Muscle of arm (tissue), 14 donors: ENCODE results near the gene LAX1. TPM values are rescaled to one million over a fixed set of nuclear protein-coding genes. Genes with fewer than 3 reads are reported as not detected.
"Not testable (repeated sequence)": the region's sequence is repeated elsewhere in the genome, so short reads cannot be mapped to it uniquely, and the experiment has no call there.

Experiments
- DNase-seq: peaks from one replicate; pipeline ENCODE4 v3.0.0-alpha.2; 2013
- long read RNA-seq, 11 donors: transcript quantifications; one replicate each; lab custom pipeline, GENCODE V29; 2026
- polyA plus RNA-seq, 12 donors: library from polyadenylated mRNA; unstranded; fragments of 120-200 nt; gene quantifications; one replicate each; pipeline ENCODE4 v1.2.1, GENCODE V29; 2013; ENCODE audit not compliant: insufficient read length in 12 of 12

The LAX1 gene, protein sequence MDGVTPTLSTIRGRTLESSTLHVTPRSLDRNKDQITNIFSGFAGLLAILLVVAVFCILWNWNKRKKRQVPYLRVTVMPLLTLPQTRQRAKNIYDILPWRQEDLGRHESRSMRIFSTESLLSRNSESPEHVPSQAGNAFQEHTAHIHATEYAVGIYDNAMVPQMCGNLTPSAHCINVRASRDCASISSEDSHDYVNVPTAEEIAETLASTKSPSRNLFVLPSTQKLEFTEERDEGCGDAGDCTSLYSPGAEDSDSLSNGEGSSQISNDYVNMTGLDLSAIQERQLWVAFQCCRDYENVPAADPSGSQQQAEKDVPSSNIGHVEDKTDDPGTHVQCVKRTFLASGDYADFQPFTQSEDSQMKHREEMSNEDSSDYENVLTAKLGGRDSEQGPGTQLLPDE
- polyA plus RNA-seq = under 1 TPM in 9 of 12 donors, not detected in 3; 0.07 to 0.79 (median 0.24) TPM
- long read RNA-seq, donor 1 = 0 reads
- long read RNA-seq, donor 2 = 0 reads
- long read RNA-seq, donor 3 = 0 reads
- long read RNA-seq, donor 4 = 0 reads
- long read RNA-seq, donor 5, partial matches to known transcripts = 0 of 1 reads
- long read RNA-seq, donor 5, other reads (novel, unspliced or antisense) = 0 of 1 reads
- long read RNA-seq, donor 6 = 0 reads
- long read RNA-seq, donor 7 = 0 reads
- long read RNA-seq, donor 8 = 0 reads
- long read RNA-seq, donor 9 = 0 reads
- long read RNA-seq, donor 10 = 0 reads
- long read RNA-seq, donor 11 = 0 reads

DNA sequence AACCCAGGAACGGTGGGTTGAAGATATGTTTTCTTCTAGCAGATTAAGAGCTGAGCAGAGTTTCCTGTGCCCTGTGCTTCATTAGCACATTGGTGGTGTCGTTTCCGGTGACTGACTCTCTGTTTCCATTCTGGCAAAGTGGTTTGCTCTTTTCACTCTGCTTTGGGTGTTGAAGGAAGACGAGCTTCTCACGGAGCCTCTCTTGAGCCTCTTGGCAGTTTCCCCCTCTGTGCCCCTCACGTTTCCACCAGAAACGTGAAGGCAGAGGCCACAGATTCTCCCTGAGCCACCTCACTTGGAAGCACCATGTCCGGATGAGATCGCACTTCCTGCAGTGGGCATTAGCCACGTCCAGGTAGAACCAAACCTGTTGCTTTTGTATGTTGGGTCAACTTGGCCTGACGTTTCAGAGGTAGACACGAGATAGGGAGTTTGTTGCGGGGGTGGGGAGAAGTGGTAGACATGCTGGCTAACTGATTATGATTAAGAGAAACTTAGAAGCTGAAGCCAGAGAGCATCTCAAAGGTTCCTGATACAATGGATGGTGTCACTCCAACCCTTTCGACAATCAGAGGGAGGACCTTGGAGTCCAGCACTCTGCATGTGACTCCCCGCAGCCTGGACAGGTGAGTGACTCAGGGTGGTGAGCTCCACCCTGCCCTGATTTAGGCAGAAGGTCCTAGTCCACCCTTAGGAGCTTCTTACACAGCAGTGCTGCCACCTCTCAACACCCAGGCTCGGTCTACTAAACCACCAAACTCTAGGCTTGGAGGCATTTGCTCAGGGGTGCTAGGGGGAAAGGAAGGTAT lies at the start of gene LAX1:
Gene LAX1 (plus strand): TSS at position 155 of the 809 bp plus-strand sequence. CDS start 383 bp downstream, at position 538.
- DNase-seq = no peak

DNA sequence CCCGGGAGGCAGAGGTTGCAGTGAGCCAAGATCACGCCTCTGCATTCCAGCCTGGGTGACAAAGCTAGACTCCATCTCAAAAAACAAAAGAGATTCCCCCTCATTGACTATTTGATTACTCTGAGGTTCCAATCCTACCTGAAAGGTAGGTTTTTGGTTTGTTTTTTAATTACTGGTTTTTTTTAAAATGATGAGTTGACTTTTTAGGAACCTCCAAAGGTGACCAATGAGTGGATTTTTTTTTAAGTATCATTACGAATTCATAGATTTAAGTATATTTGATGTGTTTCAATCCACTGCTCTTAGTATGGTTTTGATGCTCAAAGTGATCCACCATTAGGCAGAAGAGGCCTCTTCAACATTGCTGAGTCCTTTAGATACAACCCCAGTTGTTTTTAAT lies 47.9 kb upstream of the LAX1 start:
- DNase-seq = no peak

DNA sequence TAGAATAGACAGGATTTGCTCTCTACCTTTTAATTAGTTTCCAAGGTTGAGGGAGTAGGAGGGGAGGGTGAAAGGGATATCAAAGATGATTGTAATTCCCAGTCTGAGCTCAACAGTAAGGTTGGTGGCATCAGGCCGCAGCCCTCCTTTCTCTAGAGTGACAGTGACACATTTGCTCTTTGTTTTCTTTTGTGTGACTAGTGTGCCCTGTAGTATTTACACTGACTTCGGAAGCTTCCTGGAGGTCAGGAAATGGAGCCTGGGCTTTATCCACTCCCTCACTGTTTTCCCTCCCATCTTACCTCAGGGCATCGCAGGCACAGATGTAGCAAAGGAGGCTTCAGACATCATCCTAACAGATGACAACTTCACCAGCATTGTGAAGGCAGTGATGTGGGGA lies 44.7 kb upstream of the LAX1 start:
- DNase-seq = no peak

DNA sequence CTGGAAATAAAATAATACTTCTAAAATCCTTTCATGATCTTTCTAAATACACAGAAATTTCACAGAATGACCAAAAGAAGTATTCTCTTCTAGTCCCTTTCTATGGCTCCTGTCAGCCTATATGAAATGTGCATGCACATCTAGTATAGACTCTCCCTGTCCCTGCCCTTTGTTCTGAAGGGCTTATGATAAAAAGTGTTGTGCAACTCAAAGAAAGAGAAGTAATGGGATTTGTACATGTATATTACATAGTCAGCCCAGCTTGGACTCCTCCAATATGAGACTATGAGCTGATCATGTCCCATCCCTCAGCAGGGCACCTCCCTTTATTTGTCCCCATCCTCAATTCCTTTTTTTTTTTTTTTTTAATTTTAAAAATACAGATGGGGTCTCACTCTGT lies 42.1 kb upstream of the LAX1 start:
- DNase-seq = no peak

DNA sequence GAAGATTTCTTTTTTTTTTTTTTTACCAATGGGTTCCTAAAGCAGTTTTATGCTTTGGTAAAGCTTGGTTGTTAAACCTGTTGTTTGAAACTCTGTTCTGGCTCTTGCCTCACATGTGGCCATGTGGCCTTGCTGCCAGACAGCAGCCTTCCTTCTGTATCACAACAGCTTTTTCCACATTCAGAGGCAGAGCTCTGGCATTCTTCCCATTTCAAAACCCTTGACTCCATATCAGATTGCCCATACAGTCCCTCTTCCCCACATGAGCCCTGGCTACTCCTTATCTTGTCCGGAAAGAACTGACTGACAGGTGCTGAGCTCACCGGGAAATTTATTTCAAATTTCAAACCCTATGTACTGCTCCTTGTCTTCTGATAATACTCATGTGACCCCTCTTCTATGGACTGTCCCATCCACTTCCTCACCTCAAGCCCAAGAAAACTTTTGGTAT lies 38.5 kb upstream of the LAX1 start:
- no peak for DNase-seq

DNA sequence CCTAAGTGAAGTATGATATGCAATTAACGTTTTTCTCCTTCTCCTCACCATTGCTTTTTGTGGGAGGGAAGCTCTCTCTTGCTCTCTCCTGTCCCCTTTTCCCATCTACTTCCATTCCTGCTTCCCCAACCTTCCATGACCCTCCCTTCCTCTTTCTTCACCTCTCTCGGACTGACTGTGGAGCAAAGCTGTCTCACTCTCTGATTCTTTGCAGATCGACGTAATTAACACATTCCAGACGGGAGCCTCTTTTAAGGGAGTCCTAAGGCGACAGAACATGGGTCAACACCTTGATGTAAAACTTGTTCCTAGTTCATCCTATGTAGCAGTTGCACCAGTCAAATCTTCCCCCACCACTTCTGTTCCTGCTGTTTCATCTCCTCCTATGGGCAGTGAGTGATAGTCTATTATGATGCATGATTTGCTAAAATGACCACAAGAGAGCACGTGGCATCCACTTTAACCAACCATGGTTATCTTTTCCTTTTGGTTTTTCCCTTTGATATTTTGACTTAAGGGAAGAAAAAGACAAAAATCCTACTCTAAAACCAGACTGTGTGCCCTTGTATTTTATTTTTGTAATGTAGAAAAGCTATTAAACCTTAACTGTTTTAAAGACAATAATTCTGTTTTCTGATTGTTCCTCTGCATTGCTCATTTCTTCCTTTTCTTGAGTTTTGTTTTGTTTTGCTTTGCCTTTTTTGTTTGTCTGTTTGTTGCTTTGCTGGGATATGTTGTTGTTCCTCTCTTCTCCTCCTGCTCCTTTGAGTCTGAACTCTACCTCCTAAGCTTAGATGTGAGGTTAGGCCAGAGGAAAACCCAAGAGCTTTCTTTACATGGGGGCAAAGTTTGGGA lies 31.7 kb upstream of the LAX1 start:
- no peak for DNase-seq

DNA sequence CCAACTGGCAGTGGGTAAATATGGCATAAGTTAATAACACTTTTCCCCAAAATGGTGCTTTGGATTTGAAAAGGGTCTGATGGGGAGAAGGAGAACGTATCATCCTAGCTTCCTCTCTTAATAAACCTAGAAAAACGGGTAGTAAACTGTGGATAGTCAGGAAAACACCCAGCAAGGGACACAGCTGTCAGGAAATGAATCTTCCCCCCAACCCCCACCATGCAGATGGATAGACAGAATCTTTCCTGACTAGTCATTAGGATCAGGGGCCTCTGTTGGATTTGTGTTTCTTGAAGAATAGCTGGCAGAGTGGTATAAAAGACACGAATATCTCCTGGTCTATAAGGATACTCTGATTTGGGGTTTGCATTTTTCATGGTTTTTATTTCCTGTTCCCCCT lies 22.5 kb upstream of the LAX1 start:
- DNase-seq = no peak

DNA sequence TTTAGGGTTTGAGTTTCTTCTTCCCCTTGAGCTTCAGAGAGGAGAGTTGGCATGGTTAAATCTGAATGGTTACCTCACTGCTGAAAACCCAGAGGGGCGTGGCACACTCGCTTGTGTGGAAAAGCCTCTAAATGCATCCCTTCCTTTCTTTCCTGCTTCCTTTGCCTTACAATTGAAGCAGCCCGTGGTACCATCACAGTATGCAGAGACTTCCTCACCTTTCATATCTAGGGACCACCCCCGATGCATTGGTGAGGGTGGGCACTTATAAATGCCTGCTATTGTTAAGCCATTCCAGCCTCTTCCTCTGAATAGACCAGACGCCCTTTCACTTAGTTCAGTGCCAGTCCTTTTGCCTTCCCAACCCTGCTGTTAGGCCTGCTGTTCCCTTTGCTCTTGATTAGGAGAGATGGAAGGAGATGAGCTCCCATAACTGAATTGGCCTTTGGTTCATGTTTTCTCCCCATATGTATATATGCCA lies 21.9 kb upstream of the LAX1 start:
- DNase-seq = no peak

DNA sequence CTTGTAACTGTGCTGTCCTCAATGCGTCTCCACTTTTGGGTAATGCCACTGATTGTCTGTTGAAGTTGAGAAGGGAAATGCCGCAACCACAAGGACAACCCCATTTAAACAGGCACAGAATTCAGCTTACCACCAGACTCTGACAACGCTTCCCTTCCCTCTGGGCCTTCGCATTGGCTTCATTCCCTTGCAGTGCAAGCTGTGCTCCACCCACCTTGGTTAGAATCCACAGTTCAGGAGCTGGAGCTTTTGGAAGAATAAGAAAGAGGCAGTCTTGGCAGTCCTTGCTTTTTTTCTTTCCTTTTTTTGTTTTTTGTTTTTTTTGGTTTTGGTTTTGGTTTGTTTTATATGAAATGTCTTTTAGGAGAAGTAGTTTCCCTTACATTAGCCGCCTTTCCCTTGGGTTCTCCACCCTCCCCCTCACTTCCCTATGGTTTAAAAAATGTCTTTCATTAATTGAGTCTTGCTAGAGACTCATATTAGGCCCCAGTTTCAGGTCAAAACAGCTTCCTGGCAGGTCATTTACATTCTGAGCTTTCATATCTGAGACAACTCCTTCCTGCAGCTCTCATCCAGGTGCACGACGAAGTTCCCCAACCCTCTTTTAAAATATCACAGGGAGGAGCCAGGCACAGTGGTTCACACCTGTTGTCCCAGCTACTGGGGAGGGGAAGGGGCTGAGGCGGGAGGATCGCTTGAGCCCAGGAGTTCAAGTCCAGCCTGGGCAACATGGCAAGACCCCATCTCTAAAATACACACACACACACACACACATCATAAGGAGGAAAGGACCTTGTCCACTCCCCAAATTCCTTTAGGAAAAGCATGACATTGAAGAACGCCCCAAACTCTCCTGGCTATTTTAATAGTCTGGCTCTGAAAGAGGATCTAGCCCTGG lies 20.7 kb upstream of the LAX1 start:
- DNase-seq = peak; percentile 91

DNA sequence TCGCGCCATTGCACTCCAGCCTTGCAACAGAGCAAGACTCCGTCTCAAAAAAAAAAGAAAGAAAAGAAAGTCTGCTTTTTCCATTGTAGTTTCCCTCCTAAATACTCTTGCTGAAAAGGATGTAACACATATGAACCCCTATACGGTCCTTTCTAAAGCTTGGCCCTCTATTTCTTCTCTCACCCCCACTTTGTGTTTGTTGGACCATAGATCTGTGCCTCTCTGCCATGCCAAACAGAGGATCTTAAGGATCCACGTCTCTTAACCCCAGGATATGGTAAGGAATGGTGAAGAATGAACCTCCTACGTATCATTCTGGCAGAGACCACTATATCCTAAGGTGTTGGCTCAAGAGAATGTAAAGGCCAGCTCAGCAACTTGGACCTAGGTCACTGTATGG lies 18.7 kb upstream of the LAX1 start:
- DNase-seq = no peak

DNA sequence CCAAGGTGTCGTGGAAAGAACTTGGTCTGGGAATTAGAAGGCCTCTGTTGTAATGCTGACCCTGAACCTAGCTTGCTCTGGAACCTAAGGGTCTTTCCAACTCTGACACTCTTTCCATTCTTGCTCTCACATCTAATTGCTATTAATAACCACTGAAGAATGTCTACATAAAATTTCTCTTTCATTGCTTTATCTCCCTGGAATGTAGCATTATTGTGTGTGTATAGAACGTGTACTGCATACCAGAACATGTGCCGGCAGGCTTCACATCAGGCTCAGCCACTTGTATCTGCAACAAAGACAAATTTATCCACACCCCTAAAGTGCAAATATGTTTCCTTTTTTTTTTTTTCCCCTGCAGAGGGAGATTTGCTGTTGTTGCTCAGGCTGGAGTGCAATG lies 13.9 kb upstream of the LAX1 start:
- DNase-seq = no peak

DNA sequence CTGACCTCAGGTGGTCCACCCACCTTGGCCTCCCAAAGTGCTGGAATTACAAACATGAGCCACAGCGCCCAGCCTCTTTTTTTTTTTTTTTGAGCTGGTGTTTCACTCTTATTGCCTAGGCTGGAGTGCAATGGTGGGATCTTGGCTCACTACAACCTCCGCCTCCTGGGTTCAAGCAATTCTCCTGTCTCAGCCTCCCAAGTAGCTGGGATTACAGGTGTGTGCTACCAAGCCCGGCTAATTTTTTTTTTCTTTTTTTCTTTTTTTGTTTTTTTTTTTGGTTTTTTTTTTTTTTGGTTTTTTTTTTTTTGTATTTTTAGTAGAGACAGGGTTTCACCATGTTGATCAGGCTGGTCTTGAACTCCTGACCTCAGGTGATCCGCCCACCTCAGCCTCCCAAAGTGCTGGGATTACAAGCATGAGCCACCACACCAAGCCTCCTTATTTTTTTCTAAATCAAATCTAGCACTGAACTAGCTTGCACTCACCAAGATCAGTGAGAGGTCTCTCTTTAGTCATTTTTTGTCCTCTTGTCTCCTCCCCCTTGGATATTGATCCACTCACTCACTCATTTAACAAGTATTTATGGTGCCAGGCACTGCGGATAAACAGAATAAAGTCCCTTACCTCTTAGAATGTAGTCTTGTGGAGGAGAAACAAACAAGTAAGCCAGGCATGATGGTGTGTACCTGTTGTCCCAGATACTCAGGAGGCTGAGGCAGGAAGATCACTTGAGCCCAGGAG lies 13.2 kb upstream of the LAX1 start:
- not testable (repeated sequence) for DNase-seq

DNA sequence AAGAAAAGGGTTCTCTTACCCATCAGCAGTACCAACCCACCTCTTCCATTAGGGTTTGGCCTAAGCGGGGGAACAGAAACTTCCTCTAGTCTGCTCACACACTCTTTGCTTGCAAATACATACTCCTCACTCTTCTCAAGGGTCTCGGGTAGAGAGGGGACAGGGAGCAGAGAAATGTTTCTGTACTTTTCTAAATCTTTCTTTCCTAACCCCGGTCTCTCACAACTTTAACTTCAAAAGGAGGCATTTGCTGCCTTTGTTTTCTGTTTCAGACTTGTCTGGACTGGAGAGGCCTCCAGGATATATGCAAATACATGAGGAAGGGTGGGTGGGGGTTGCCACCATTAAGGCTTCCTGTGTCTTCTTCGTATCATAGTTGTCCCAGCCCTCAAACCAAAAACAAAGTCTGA lies 10.5 kb upstream of the LAX1 start:
- DNase-seq = no peak

DNA sequence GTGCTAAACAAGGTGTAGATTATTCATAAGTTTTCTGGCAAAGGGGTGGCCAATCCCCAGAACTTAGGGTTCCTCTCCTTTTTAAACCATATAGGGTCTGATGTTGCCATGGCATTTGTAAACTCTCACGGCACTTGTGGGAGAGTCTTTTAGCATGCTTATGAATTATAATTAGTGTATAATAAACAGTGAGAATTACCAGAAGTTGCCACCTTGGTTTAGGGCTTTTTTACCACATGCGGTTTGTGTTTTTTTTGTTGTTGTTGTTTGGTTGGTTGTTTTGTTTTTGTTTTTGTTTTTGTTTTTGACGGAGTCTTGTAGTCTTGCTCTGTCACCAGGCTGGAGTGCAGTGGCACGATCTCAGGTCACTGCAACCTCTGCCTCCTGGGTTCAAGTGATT lies 8.9 kb upstream of the LAX1 start:
- no peak for DNase-seq

DNA sequence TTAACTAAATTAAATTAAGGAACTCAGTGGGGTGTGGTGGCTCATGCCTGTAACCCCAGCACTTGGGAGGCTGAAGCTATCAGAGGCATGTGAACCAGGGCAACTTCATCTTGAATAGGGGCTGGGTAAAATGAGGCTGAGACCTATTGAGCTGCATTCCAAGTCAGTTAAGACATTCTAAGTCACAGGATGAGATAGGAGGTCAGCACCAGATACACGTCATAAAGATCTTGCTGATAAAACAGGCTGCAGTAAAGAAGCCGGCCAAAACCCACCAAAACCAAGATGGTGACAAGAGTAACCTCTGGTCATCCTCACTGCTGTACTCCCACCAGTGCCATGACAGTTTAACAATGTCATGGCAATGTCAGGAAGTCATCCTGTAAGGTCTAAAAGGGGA lies 6.2 kb upstream of the LAX1 start:
- DNase-seq = not testable (repeated sequence)

DNA sequence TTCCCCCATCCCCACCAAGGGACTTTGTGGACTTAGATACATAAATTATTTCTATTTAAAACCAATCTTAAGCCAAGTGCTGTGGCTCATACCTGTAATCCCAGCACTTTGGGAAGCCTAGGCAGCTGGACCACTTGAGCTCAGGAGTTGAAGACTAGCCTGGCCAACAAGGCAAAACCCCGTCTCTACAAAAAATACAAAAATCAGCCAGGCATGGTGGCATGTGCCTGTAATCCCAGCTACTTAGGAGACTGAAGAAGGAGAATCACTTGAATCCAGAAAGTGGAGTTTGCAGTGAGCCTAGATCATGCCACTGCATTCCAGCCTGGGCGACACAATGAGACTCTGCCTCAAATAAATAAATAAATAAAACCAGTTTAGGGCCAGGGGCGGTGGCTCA lies 4.5 kb upstream of the LAX1 start:
- DNase-seq = no peak

DNA sequence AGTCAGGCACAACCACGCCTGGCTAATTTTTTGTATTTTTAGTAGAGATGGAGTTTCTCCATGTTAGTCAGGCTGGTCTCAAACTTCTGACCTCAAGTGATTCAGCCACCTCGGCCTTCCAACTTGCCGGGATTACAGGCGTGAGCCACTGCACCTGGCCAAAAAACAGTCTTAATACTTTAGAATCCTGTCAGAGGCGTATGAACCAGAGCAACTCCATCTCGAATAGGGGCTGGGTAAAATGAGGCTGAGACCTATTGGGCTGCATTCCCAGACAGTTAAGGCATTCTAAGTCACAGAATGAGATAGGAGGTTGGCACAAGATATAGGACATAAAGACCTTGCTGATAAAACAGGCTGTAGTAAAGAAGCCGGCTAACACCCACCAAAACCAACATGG lies 3.0 kb upstream of the LAX1 start:
- not testable (repeated sequence) for DNase-seq

DNA sequence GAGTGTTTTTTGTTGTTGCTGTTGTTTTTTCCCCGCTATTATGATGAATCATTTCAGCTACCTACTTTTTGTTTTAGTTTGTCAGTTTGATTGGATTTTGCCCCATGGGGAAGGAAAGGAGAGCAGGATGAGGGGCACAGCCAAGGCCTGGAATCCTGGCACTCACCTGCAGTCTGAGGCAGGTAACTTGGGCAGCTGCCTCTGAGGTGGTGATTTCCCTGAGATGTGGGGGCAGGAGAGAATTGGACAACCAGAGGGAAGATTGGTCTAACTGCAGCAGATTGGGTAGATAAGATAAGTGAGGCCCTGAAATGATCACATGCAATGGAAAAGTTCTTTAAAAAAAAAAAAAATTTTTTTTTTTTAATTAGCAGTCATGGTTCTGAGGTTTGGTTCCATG lies 1.5 kb upstream of the LAX1 start:
- DNase-seq = no peak
